ENCODE measurements around the gene WDR5.

WDR5 gene

DNA sequence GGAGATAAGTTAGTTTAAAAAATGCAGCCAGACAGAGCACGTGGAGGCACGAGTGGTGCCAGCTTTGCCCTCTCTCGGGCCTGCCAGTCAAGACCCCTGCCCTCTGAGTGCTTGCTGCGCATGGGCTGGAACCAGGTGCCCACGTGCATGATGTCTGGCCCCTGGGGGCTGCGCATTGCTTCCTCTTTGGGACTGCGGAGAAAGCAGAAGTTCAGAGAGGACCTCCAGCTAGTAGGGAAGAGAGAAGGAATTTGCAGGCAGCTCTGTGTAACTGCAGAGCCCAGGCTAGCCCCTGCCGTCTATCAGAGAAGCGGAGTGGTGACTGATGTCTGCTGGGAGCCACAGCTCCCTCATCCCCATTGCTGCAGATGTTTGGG lies 38.2 kb downstream of the WDR5 start:
- DNase-seq (ENCODE audit: low read depth in 2 of 2) = no peak

DNA sequence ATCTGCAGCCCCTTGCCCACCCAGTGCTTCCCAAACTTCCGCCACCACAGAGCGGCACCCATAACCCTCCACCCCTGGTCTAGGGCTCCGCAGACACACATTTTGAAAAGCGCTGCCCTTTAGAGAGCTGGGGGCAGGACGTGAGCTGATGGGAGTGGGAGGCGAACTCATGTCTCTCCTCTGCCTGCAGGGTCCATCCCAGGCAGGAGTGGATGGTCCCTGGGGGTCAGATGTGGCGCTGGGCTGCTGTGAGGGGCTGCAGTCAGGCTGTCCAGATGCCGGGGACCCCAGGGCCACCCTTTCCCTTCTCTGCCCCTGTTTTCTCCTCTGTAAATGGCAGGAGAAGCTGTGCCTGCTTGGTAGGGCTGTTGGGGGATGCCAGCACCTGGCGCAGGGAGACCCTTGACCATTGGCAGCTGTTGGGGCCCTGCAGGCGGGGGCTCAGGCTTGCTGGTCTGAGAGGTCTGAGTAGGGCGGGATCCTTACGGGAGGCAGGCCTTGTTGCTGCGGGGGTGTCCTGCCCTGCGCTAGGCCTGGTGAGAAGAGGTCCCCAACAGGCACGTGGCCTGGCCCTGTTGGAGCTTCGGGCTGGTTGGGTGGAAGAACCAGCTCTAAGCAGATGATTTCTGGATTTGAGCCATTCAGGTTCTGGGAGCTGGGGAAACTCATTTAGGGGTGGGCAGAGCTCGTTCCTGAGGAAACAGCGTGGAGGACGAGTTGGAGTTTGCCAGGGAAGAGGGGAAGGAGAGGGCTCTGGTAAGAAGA lies 38.8 kb downstream of the WDR5 start:
- no peak for DNase-seq (ENCODE audit: low read depth in 2 of 2)

DNA sequence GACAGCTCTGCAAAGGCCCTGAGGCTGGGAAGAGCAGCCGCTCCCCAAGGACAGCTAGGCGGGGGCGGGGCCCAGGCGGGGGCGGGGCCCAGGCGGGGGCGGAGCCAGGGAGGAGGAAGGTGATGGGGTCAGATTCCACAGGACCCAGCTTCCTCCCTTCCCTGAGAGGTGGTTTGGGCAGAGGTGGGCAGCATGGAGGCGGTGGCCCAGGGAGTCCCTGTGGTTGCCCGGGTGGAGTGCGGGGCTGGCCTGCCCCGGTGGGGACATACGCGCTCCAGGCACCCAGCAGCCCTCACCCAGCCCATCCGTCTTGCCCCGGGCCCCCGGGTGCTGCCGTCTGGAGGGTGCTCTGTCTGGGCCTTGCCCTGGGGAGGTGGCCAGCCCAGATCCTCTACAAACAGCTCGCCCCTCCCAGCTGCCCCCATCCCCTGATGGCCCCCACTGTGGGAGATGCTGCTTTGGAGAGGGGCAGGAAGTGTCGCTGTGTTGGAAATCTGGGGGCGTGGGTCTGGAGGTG lies 39.5 kb downstream of the WDR5 start:
- no peak for DNase-seq (ENCODE audit: low read depth in 2 of 2)

- DNase-seq (ENCODE audit: low read depth in 2 of 2) = no peak
Observed at GRCh38 chr9:134175808-134176598, 40.1 kb downstream of the WDR5 start.

GRCh38 chr9:134176599-134176968 lies 40.7 kb downstream of the WDR5 start:
- DNase-seq (ENCODE audit: low read depth in 2 of 2) = no peak

- DNase-seq (ENCODE audit: low read depth in 2 of 2) = no peak
Observed at GRCh38 chr9:134177186-134177585, 41.3 kb downstream of the WDR5 start.

DNA sequence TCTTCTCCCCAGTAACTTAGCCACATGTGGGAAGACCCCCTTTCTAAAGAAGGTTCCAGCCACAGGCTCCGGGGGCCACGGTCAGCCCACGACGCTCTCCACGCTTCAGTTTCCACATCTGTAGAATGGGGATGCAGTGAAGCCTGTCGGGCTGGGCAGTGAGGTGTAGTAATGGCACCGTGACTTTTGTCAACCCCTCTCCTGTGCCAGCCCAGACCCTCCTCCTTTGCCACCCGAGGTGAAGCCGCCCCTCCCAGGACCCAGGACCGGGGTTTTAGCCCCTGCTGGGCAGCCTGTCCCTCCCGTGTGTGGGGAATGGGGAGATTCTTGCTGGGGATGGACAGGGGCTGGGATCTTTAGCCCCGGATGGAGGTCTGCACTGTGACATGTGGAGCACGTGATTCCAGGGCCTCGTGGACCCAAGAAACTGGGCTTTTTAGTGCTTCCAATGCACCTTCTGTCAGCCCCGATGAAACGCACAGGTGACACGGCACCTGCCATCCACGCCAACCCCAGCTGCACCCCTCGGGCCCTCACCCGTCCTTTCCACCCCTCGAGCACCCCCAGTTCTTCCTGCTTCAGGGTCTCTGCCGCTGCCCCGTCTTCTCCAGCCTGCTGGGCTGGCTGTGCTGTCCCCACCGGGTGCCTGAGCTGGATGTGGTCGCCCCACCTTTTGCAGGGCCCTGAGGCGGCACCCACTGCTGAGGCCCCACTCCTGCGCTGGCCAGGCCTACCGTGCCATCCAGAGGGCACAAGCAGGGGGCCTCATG lies 41.9 kb downstream of the WDR5 start:
- no peak for DNase-seq (ENCODE audit: low read depth in 2 of 2)

DNA sequence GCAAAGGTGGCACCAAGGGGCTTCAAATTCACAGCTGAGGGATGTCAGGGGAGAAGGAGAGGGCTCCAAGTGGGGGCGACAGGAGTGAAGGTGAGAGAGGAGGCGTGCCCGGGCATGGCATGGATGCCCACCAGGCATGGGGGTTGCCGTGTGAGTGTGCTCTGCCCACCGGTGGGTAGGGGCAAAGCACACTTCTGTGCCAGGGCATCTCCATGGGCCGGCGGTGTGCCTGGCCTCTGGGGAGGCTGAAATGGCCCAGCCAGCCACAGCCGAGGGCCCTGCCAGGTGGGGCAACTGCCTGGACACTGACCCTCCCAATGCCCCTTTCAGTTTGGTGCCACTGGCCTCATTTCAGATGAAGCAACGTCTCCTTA lies 42.5 kb downstream of the WDR5 start:
- no peak for DNase-seq (ENCODE audit: low read depth in 2 of 2)

GRCh38 chr9:134178768-134179551 lies 43.1 kb downstream of the WDR5 start:
- DNase-seq (ENCODE audit: low read depth in 2 of 2) = no peak

DNA sequence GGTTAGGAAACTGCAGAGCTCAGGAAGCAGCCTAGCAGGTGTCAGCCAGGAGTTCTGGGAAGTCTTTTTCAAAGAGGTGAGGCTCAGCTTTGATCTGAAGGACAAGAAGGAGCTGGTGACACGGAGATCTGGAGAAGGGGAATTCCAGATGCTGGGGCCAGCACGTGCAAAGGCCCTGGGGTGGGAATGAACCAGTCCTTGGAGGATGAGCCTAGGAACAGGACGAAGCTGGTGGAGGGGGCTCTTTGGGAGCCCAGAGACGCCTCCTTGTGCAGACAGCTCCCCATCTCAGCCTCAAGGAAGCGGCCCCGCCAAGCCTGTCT lies 43.7 kb downstream of the WDR5 start:
- DNase-seq (ENCODE audit: low read depth in 2 of 2) = no peak

DNA sequence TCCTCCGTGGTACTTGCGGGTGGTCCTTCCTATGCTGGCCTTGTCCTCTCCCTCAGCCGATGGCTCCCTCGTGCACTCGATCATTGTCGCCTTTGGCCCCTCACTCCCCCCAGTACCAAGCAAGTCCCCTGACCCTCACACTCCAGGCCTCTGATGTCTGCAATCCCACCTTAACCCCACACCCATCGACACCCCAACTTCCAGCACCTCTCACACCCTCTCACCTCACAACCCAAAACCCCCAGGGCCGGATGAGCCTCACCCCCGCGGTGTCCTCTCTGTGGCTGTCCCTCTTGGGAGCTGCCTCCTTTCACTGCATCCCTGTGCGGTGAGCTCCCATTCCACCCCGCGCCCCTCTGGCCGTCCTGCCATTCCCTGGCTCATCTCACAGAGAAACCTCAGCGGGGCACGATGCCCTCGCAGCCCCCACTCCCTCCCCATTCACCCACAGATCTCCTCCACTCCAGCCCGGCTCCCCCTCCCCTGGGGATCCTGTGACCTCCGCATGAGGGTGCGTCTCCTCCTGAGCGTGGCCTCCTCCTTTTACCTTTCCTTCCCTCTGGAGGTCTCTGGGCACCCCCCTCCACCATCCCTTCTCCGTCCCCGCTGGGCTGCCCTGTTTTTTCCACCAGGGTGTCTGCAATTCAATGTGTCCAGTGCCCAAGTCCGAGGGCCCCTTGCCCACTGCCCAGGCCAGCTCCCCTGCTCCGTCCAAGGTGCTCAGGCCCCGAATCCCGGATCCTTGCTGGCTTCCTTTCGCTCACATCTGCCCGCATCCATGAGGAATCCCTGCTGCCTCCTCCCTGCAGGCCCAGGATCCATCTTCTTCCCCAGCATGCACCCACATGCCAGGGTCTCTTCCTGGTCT lies 44.3 kb downstream of the WDR5 start:
- DNase-seq (ENCODE audit: low read depth in 2 of 2) = no peak

- DNase-seq (ENCODE audit: low read depth in 2 of 2) = no peak
Observed at GRCh38 chr9:134180786-134181647, 45.1 kb downstream of the WDR5 start.

GRCh38 chr9:134181648-134182034 lies 45.8 kb downstream of the WDR5 start:
- no peak for DNase-seq (ENCODE audit: low read depth in 2 of 2)

- DNase-seq (ENCODE audit: low read depth in 2 of 2) = no peak
Observed at GRCh38 chr9:134182554-134183085, 46.7 kb downstream of the WDR5 start.

GRCh38 chr9:134185536-134186011 lies 49.7 kb downstream of the WDR5 start:
- no peak for DNase-seq (ENCODE audit: low read depth in 2 of 2)

DNA sequence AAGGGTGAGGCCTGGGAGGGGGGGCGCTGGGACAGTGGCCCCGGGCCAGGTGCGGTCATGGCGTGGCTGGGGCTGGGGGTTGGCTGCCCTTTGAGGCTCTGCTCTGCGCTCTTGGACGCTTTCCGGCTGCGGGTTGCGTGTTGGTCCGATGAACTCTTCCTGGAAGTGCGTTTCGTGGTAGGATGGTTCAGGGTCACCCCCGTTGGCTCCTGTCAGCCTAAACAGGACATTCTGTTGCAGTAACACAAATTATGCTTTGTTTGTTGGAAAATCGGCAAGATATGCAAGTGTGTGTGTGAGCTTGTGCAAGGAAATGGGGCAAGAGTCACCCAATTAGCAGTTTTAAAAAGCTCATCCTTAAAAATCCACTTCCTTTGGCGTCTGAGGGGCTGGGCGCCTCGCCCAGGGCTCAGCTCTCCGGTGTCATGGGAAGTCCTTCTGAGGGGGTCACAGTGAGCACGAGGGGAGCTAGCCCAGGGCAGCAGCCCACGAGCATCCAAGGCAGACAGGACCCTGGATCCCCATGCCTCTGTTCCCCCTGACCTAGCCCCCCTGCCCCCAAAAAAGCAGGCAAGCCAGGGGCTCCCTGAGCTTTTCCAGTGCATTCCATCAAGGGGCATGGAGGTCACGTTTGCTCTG lies 50.7 kb downstream of the WDR5 start:
- no peak for DNase-seq (ENCODE audit: low read depth in 2 of 2)

- no peak for DNase-seq (ENCODE audit: low read depth in 2 of 2)
Observed at GRCh38 chr9:134187110-134187531, 51.2 kb downstream of the WDR5 start.

- DNase-seq (ENCODE audit: low read depth in 2 of 2) = no peak
Observed at GRCh38 chr9:134187891-134188385, 52.1 kb downstream of the WDR5 start.

Data from stimulated activated CD4-positive, alpha-beta T cell treated with anti-CD3 and anti-CD28 coated beads, Interleukin-4, amount 100 ng/mL, for 48 hours (primary cell).